GM23338 (cell line): Measurements from ENCODE around the gene VPS8.

Experiments used
- CREB1 ChIP-seq: fragments of 250-450 bp; sonication (Bioruptor Pico); IDR thresholded peaks from 2 replicates; pipeline ENCODE4 v1.5.0; 2020; ENCODE audit warnings: low read depth, mild to moderate bottlenecking, moderate library complexity
- EZH2 ChIP-seq: fragments of 200-600 bp; sonication (generic); IDR thresholded peaks from one replicate; pipeline ENCODE4 v1.8.0; 2017; ENCODE audit warnings: antibody characterized with exemption, mild to moderate bottlenecking, low read depth; ENCODE audit not compliant: unreplicated experiment
- EZH2phosphoT487 ChIP-seq: fragments of 200-600 bp; sonication (generic); IDR thresholded peaks from one replicate; pipeline ENCODE4 v1.8.1; 2018; ENCODE audit warnings: antibody characterized with exemption; ENCODE audit not compliant: unreplicated experiment
- JUNB ChIP-seq: IDR thresholded peaks from one replicate; pipeline ENCODE4 v1.6.1; 2016; ENCODE audit warnings: antibody characterized with exemption; ENCODE audit not compliant: unreplicated experiment
- NANOG ChIP-seq: IDR thresholded peaks from 2 replicates; pipeline ENCODE4 v1.6.1; 2016; ENCODE audit warnings: antibody characterized with exemption, borderline replicate concordance
- POLR2AphosphoS5 ChIP-seq: IDR thresholded peaks from 2 replicates; pipeline ENCODE4 v1.6.1; 2016; ENCODE audit warnings: antibody characterized with exemption, low read depth
- STAT1 ChIP-seq: IDR thresholded peaks from one replicate; pipeline ENCODE4 v1.6.1; 2016; ENCODE audit warnings: antibody characterized with exemption; ENCODE audit not compliant: unreplicated experiment
- ZNF331 ChIP-seq: fragments of 250-450 bp; sonication (Bioruptor Pico); IDR thresholded peaks from 2 replicates; pipeline ENCODE4 v1.5.0; 2020; ENCODE audit warnings: low read depth, mild to moderate bottlenecking, moderate library complexity
- TF ChIP-seq, protein P1 (sequence below), 2 experiments: fragments of 200-600 bp in 1 of 2; sonication (generic) in 1 of 2; conservative IDR thresholded peaks; 2 replicates each; pipeline versions ENCODE4 v1.5.1 to v1.6.1; 2016 to 2017; ENCODE audit warnings: antibody characterized with exemption in 2 of 2, low read depth in 2 of 2, mild to moderate bottlenecking in 2 of 2, moderate library complexity in 1 of 2
- TF ChIP-seq, protein P2 (sequence below): IDR thresholded peaks from one replicate; pipeline ENCODE4 v1.6.1; 2018; ENCODE audit warnings: antibody characterized with exemption; ENCODE audit not compliant: unreplicated experiment
- TF ChIP-seq, protein P3 (sequence below): IDR thresholded peaks from 2 replicates; pipeline ENCODE4 v1.6.1; 2016; ENCODE audit warnings: antibody characterized with exemption

DNA sequence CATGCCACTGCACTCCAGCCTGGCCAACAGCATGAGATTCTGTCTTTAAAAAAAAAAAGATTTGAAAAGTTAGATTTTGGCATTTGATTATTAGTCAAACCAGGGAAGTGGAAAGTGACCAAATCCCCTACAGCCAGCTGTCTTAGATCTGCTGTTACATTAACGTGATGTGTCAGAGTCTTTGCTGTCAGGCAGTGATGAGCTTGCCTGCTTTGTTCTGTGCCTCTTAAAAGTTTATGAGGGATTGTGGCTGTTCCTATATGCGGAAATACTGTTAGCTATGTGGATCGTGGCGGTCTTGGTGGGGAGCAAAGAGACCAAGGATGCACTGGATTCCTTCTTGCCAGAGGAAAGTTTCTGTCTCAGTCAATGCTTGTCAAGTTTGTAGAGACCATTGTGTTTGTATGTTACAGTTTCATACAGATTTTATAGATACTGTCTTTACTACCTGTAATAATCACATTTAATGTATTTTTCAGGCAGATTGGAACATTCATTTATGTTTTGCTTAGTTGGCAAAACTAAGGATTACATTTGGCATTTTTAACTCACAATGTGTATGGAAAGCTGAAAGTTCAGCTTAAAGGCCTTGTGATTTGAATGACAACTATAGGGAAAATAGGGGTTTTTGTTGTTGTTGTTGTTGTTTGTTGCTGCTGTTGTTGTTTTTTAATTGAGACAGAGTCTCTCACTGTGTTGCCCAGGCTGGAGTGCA lies 137.4 kb downstream of the VPS8 start:
- TF ChIP-seq, protein P1, sequence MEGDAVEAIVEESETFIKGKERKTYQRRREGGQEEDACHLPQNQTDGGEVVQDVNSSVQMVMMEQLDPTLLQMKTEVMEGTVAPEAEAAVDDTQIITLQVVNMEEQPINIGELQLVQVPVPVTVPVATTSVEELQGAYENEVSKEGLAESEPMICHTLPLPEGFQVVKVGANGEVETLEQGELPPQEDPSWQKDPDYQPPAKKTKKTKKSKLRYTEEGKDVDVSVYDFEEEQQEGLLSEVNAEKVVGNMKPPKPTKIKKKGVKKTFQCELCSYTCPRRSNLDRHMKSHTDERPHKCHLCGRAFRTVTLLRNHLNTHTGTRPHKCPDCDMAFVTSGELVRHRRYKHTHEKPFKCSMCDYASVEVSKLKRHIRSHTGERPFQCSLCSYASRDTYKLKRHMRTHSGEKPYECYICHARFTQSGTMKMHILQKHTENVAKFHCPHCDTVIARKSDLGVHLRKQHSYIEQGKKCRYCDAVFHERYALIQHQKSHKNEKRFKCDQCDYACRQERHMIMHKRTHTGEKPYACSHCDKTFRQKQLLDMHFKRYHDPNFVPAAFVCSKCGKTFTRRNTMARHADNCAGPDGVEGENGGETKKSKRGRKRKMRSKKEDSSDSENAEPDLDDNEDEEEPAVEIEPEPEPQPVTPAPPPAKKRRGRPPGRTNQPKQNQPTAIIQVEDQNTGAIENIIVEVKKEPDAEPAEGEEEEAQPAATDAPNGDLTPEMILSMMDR (conservative IDR thresholded peaks at IDR 0.05; ENCODE audit: low read depth in 2 of 2): no peak
- TF ChIP-seq CREB1 (CRISPR knock-in tag) (no peak), EZH2phosphoT487 (no peak), EZH2 (no peak), STAT1 (no peak), POLR2AphosphoS5 (no peak), JUNB (no peak), NANOG (no peak), ZNF331 (CRISPR knock-in tag) (no peak)
- TF ChIP-seq, protein P2, sequence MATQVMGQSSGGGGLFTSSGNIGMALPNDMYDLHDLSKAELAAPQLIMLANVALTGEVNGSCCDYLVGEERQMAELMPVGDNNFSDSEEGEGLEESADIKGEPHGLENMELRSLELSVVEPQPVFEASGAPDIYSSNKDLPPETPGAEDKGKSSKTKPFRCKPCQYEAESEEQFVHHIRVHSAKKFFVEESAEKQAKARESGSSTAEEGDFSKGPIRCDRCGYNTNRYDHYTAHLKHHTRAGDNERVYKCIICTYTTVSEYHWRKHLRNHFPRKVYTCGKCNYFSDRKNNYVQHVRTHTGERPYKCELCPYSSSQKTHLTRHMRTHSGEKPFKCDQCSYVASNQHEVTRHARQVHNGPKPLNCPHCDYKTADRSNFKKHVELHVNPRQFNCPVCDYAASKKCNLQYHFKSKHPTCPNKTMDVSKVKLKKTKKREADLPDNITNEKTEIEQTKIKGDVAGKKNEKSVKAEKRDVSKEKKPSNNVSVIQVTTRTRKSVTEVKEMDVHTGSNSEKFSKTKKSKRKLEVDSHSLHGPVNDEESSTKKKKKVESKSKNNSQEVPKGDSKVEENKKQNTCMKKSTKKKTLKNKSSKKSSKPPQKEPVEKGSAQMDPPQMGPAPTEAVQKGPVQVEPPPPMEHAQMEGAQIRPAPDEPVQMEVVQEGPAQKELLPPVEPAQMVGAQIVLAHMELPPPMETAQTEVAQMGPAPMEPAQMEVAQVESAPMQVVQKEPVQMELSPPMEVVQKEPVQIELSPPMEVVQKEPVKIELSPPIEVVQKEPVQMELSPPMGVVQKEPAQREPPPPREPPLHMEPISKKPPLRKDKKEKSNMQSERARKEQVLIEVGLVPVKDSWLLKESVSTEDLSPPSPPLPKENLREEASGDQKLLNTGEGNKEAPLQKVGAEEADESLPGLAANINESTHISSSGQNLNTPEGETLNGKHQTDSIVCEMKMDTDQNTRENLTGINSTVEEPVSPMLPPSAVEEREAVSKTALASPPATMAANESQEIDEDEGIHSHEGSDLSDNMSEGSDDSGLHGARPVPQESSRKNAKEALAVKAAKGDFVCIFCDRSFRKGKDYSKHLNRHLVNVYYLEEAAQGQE: no peak
- TF ChIP-seq, protein P3, sequence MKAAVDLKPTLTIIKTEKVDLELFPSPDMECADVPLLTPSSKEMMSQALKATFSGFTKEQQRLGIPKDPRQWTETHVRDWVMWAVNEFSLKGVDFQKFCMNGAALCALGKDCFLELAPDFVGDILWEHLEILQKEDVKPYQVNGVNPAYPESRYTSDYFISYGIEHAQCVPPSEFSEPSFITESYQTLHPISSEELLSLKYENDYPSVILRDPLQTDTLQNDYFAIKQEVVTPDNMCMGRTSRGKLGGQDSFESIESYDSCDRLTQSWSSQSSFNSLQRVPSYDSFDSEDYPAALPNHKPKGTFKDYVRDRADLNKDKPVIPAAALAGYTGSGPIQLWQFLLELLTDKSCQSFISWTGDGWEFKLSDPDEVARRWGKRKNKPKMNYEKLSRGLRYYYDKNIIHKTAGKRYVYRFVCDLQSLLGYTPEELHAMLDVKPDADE: no peak
